ENCODE results near the gene FCAMR. TPM values are rescaled to one million over a fixed set of nuclear protein-coding genes. Genes with fewer than 3 reads are reported as not detected.

The FCAMR gene
- total and polyA plus RNA-seq, 9 donors: not detected

DNA sequence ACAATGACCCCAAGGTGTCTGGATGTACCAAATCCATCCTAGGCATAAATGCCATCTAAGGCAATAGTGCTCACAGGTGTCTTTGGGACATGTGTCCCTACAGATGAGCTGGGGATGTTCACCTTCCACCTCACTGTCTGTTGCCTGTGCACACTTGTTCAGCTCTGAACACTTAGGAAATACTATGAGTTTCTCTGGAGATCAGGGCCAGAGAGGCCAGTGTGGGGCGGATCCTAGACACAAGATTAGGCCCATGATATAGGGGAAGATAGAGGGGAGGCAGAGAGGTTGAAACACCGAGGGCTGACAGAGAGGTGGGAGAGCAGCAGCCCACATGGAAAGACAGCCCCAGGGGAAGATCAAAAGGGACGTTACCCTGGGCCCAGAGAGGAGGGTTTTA lies 36.7 kb upstream of the FCAMR start:
- intact Hi-C loops (cut with DNase I): no loop called here
- Histone ChIP-seq H3K9me3 (no peaks in the 10 kb centered on the region), H3K4me3 (no peak overlapping the region), H3K4me1 (ENCODE audit: insufficient read depth) (no peaks in the 10 kb centered on the region), H3K27ac (no peak overlapping the region), H3K27me3 (no peaks in the 10 kb centered on the region), H3K36me3 (no peaks in the 10 kb centered on the region)
- WGBS, 3 donors: 69 to 75% (median 73%) methylated on average over 3 of the region's 3 CpGs
- no peak for DNase-seq
- TF ChIP-seq, protein P1, sequence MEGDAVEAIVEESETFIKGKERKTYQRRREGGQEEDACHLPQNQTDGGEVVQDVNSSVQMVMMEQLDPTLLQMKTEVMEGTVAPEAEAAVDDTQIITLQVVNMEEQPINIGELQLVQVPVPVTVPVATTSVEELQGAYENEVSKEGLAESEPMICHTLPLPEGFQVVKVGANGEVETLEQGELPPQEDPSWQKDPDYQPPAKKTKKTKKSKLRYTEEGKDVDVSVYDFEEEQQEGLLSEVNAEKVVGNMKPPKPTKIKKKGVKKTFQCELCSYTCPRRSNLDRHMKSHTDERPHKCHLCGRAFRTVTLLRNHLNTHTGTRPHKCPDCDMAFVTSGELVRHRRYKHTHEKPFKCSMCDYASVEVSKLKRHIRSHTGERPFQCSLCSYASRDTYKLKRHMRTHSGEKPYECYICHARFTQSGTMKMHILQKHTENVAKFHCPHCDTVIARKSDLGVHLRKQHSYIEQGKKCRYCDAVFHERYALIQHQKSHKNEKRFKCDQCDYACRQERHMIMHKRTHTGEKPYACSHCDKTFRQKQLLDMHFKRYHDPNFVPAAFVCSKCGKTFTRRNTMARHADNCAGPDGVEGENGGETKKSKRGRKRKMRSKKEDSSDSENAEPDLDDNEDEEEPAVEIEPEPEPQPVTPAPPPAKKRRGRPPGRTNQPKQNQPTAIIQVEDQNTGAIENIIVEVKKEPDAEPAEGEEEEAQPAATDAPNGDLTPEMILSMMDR (IDR thresholded peaks at IDR 0.05): no peak
- TF ChIP-seq EP300 (IDR thresholded peaks at IDR 0.05) (no peak), POLR2A (IDR thresholded peaks at IDR 0.05) (no peak)

DNA sequence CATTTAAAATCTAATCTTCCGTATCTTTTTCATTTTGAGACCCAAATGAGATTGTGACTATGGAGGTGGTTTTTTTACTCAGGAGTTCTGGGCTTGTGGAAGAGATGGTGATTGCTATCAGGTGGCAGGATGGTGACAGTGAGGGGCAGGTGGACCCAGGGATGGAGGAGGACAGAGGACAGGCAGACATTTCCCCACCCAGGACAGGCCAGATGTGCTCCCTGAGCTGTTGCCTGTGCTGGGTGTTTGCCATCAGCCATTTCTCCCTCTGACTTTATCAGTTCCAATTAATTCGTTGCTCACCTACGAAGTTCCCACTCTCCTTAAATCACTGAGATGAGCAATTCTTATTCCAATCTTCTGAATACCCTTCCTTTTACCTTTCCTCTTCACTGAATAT lies 35.8 kb upstream of the FCAMR start:
- no peak overlapping the region for H3K4me3 ChIP-seq
- no peaks in the 10 kb centered on the region for H3K9me3 ChIP-seq
- no peaks in the 10 kb centered on the region for H3K36me3 ChIP-seq
- no peak overlapping the region for H3K27ac ChIP-seq
- 72 to 77% (median 74%) methylated on average over 3 of the region's 3 CpGs for WGBS, 3 donors
- no peaks in the 10 kb centered on the region for H3K27me3 ChIP-seq
- DNase-seq: no peak
- H3K4me1 ChIP-seq (ENCODE audit: insufficient read depth): no peaks in the 10 kb centered on the region
- no peak for TF ChIP-seq POLR2A (IDR thresholded peaks at IDR 0.05)
- TF ChIP-seq, protein P1 (IDR thresholded peaks at IDR 0.05): no peak
- no peak for TF ChIP-seq EP300 (IDR thresholded peaks at IDR 0.05)
- intact Hi-C loops (cut with DNase I): no loop called here

- no peaks in the 10 kb centered on the region for H3K4me1 ChIP-seq (ENCODE audit: insufficient read depth)
- H3K27me3 ChIP-seq: no peaks in the 10 kb centered on the region
- no peak for DNase-seq
- H3K4me3 ChIP-seq: no peak overlapping the region
- no peaks in the 10 kb centered on the region for H3K9me3 ChIP-seq
- TF ChIP-seq POLR2A (IDR thresholded peaks at IDR 0.05) (no peak), EP300 (IDR thresholded peaks at IDR 0.05) (no peak)
- TF ChIP-seq, protein P1 (IDR thresholded peaks at IDR 0.05): no peak
- H3K36me3 ChIP-seq: no peaks in the 10 kb centered on the region
- H3K27ac ChIP-seq: no peak overlapping the region
- WGBS, 3 donors: 40 to 53% (median 50%) methylated on average over 9 of the region's 9 CpGs
- intact Hi-C loops (cut with DNase I): no loop called here
These were observed 34.9 kb upstream of the FCAMR start for GRCh38 chr1:207004931-207005830.

- Histone ChIP-seq H3K27ac (no peak overlapping the region), H3K36me3 (no peaks in the 10 kb centered on the region), H3K4me1 (ENCODE audit: insufficient read depth) (no peaks in the 10 kb centered on the region), H3K9me3 (no peaks in the 10 kb centered on the region), H3K27me3 (no peaks in the 10 kb centered on the region), H3K4me3 (no peak overlapping the region)
- no peak for DNase-seq
- 86 to 92% (median 90%) methylated on average over 4 of the region's 4 CpGs for WGBS, 3 donors
- TF ChIP-seq POLR2A (IDR thresholded peaks at IDR 0.05) (no peak), EP300 (IDR thresholded peaks at IDR 0.05) (no peak)
- TF ChIP-seq, protein P1 (IDR thresholded peaks at IDR 0.05): no peak
- intact Hi-C loops (cut with DNase I): no loop called here
These were observed 33.0 kb upstream of the FCAMR start for GRCh38 chr1:207003210-207003609.
